HG02970 (cell line): ENCODE results near the gene CT47A1.
"Not testable (repeated sequence)": the region's sequence is repeated elsewhere in the genome, so short reads cannot be mapped to it uniquely, and the experiment has no call there.

ENCODE experiments used
- ATAC-seq: cut with Tn5 transposase; IDR thresholded peaks from one replicate; pipeline ENCODE4 v1.9.1; 2021; ENCODE audit warnings: mild to moderate bottlenecking, moderate library complexity, moderate number of reproducible peaks; ENCODE audit not compliant: unreplicated experiment, low FRiP score

CT47A1 gene

DNA sequence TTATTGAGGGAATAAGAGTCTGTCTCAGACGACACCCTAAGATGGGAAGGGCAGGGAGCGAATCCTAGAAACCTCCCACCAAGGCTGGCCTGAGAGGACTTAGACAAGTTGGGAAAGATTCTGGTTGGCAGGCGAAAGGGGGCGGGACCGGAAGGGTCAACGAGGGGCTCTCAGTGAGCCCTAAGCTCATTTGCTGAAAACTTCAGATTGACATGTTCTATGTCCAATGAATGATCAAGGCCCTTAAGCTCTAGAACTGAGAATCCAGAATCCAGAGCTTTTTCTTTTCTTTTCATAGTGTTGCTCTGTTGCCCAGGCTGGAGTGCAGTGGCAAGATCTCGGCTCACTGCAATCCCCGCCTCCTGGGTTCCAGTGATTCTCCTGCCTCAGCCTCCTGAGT, at the start of gene CT47A1:
Gene CT47A1, minus strand, starts transcription at position 101 of the 400 bp plus-strand sequence. CDS start 231 bp downstream, outside the sequence.
- not testable (repeated sequence) for ATAC-seq

- ATAC-seq, result no peak
Observed at GRCh38 chrX:121032531-121032930, 47.0 kb upstream of the CT47A1 start.

DNA sequence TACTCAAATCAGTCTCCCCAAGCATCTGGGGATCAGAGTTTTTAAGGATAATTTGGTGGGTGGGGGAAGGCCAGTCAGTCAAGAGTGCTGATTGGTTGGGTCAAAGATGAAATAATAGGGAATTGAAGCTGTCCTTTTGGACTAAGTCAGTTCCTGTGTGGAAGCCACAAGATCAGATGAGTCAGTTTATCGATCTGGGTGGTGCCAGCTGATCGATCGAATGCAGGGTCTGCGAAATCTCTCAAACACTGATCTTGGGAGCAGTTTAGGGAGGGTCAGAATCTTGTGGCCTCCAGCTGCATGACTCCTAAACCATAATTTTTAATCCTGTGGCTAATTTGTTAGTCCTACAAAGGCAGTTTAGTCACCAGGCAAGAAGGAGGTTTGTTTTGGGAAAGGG, 44.5 kb upstream of the CT47A1 start:
- no peak for ATAC-seq

GRCh38 chrX:121028419-121028818, 42.9 kb upstream of the CT47A1 start:
- no peak for ATAC-seq

DNA sequence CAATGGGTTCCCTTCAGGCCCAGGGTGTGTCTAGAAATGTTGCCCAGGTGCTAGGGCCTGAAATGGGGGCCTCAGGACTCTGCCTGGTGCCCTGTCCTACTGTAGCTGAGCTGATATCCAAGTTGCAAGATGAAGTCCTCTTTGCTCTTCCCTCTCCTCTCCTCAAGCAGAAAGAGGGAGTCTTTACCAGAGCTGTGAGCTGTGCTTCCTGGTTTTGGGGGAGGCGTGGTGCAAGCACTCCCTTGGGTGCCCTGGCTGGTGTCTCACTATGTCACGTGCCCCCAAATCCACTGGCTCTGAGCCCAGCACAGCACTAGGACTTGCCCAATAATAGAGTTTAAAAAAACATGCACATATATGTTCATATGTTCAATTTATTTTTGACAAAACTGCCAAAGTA, 29.3 kb upstream of the CT47A1 start:
- no peak for ATAC-seq

- ATAC-seq, result no peak
Observed at GRCh38 chrX:121013897-121014455, 28.4 kb upstream of the CT47A1 start.

DNA sequence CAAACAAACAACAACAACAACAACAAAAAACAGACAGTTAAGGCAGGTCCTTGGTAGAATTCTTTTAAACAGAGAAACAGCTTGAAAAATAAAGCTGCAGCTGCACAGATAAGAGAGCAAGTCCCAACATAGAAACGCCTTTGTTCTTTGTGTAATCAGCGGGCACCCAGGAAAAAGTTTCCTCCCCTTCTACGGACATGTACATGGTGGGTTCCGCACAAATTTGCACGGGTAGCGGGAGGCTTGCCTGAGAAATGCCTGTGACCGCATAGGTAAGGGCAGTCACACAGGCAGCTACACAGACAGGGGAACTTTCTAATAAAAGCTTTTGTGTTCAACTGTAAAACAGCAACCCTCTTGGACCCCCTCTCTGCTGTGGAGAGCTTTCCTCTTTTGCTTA, 25.7 kb upstream of the CT47A1 start:
- ATAC-seq, result no peak

- no peak for ATAC-seq
Observed at GRCh38 chrX:121010218-121010617, 24.7 kb upstream of the CT47A1 start.

- no peak for ATAC-seq
Observed at GRCh38 chrX:121009764-121010163, 24.2 kb upstream of the CT47A1 start.

GRCh38 chrX:121008920-121009319, 23.4 kb upstream of the CT47A1 start:
- ATAC-seq, result no peak

- no peak for ATAC-seq
Observed at GRCh38 chrX:121000589-121000988, 15.0 kb upstream of the CT47A1 start.

GRCh38 chrX:120999413-120999812, 13.9 kb upstream of the CT47A1 start:
- no peak for ATAC-seq

- ATAC-seq, result not testable (repeated sequence)
Observed at GRCh38 chrX:120956500-120956899, 29.1 kb downstream of the CT47A1 start, which contains the start of gene CT47A7. TSS of gene CT47A7 (minus strand) at chrX:120956600. CDS start at chrX:120956345, 255 bp downstream.
